K562 (cell line): ENCODE results near the gene NME7. TPM values are rescaled to one million over a fixed set of nuclear protein-coding genes. Genes with fewer than 3 reads are reported as not detected.

Experiments
- ATAC-seq: fragments of 200-7000 bp; cut with Tn5 transposase; 3 replicates; pipeline ENCODE4 v1.9.1; 2020; ENCODE audit warnings: moderate library complexity
- BruUV-seq: library from RNA; stranded (reverse); fragments of 400-500 nt; replicated peaks from 2 replicates; lab custom pipeline; 2021; lab: Mats Ljungman, UMichigan
- CTCF ChIA-PET: fragments of 300-600 bp; formaldehyde crosslinking; extraction: SDS; loops from one replicate; lab custom pipeline; 2021; ENCODE audit warnings: low intra/inter-chr PET ratio; lab: Yijun Ruan, JAX
- POLR2A ChIA-PET: fragments of 300-600, 350-650 bp; sonication (Branson Sonifier 250); formaldehyde crosslinking; extraction: SDS; loops from one replicate; lab custom pipeline; 2021; ENCODE audit warnings: antibody characterized with exemption, inconsistent platforms; lab: Yijun Ruan, JAX
- DNase-seq, 4 experiments: peaks; one replicate each; pipeline versions ENCODE4 v3.0.0 to v3.0.0-alpha.2; 2011 to 2018; ENCODE audit warnings: low spot score in 3 of 4, mixed read lengths in 3 of 4; ENCODE audit errors: extremely low read depth in 1 of 4
- FAIRE-seq: peaks from 2 replicates; lab custom pipeline; 2011; peaks lifted over from hg19 to GRCh38; lab: Jason Lieb, UNC
- H2AFZ ChIP-seq: 2 replicates; pipeline ENCODE4 v1.6.0; 2011; ENCODE audit warnings: low read depth, low read length, control low read depth, inconsistent platforms
- H3K27ac ChIP-seq: fragments of 200-600 bp; 3 replicates; pipeline ENCODE4 v1.8.0; 2011; ENCODE audit warnings: low read depth, mild to moderate bottlenecking, control low read depth, inconsistent platforms, low read length, moderate library complexity, mixed read lengths; ENCODE audit errors: extremely low read depth
- H3K27me3 ChIP-seq, 2 experiments: fragments of 300-600 bp in 1 of 2; 2 replicates in 1 of 2; 3 replicates in 1 of 2; pipeline versions ENCODE4 v1.6.0 to v1.8.0; 2011; ENCODE audit warnings: inconsistent platforms in 2 of 2, low read length in 2 of 2, mild to moderate bottlenecking in 1 of 2, mixed read lengths in 1 of 2, moderate library complexity in 1 of 2; ENCODE audit not compliant: control insufficient read depth in 2 of 2, insufficient read depth in 2 of 2
- H3K36me3 ChIP-seq: fragments of 300-600 bp; 3 replicates; pipeline ENCODE4 v1.8.0; 2011; ENCODE audit warnings: mild to moderate bottlenecking, low read length, inconsistent platforms; ENCODE audit not compliant: control insufficient read depth, insufficient read depth
- H3K4me1 ChIP-seq, 2 experiments: fragments of 200-600 bp in 1 of 2; replicated peaks in 1 of 2; 2 replicates in 1 of 2; 3 replicates in 1 of 2; pipeline versions ENCODE4 v1.5.1 to v1.8.0; 2011; ENCODE audit warnings: inconsistent platforms in 2 of 2, low read length in 2 of 2, mild to moderate bottlenecking in 1 of 2, mixed read lengths in 1 of 2, moderate library complexity in 1 of 2; ENCODE audit not compliant: control insufficient read depth in 2 of 2, insufficient read depth in 2 of 2
- H3K4me2 ChIP-seq: 2 replicates; pipeline ENCODE4 v1.6.1; 2011; ENCODE audit warnings: low read length, control low read depth, inconsistent platforms, mixed read lengths; ENCODE audit not compliant: insufficient read depth
- H3K4me3 ChIP-seq: fragments of 200-600 bp; sonication (generic), shearing (Covaris generic); 2 replicates; pipeline ENCODE4 v1.5.1; 2016; ENCODE audit warnings: control low read depth, inconsistent platforms
- H3K79me2 ChIP-seq: fragments of 200-600 bp; 3 replicates; pipeline ENCODE4 v1.8.0; 2011; ENCODE audit warnings: low read length, inconsistent platforms; ENCODE audit not compliant: control insufficient read depth, insufficient read depth
- H3K9ac ChIP-seq, 2 experiments: 2 replicates each; pipeline versions ENCODE4 v1.6.0 to v1.6.1; 2011; ENCODE audit warnings: low read depth in 2 of 2, low read length in 2 of 2, control low read depth in 1 of 2, inconsistent platforms in 1 of 2, mild to moderate bottlenecking in 1 of 2, mixed read lengths in 1 of 2; ENCODE audit not compliant: insufficient read depth in 1 of 2
- H3K9me1 ChIP-seq: one replicate; pipeline ENCODE4 v1.6.0; 2011; ENCODE audit warnings: inconsistent platforms, mild to moderate bottlenecking, low read length, moderate library complexity; ENCODE audit not compliant: control insufficient read depth, insufficient read depth
- H3K9me3 ChIP-seq: replicated peaks from 2 replicates; pipeline ENCODE4 v1.5.1; 2011; ENCODE audit warnings: low read depth, low read length, inconsistent platforms; ENCODE audit not compliant: control insufficient read depth, insufficient read depth
- H4K20me1 ChIP-seq: replicated peaks from 2 replicates; pipeline ENCODE4 v1.6.1; 2011; ENCODE audit warnings: low read length, inconsistent platforms, mixed read lengths; ENCODE audit not compliant: control insufficient read depth, insufficient read depth
- CC2D1A ChIP-seq: fragments of 450-650 bp; IDR thresholded peaks from 2 replicates; pipeline ENCODE4 v1.6.1; 2017; ENCODE audit warnings: mild to moderate bottlenecking
- CEBPG ChIP-seq, 3 experiments: fragments of 200-800 bp in 1 of 3; sonication (Bioruptor generic) in 1 of 3; sonication (generic) in 1 of 3; formaldehyde crosslinking in 1 of 3; IDR thresholded peaks in 2 of 3; conservative IDR thresholded peaks in 1 of 3; 2 replicates each; pipeline versions ENCODE4 v1.6.1 to v1.8.0; 2016 to 2022; ENCODE audit warnings: missing compliant biosample characterization in 2 of 3, missing genetic modification characterization in 2 of 3, mild to moderate bottlenecking in 1 of 3, missing genetic modification reagents in 1 of 3
- CREM ChIP-seq: IDR thresholded peaks from 2 replicates; pipeline ENCODE4 v1.6.1; 2014; ENCODE audit warnings: antibody characterized with exemption, low read depth
- CXXC5 ChIP-seq: fragments of 250-450 bp; sonication (Bioruptor Pico); IDR thresholded peaks from 2 replicates; pipeline ENCODE4 v1.8.0; 2022; ENCODE audit warnings: inconsistent platforms, mild to moderate bottlenecking, moderate library complexity
- ERF ChIP-seq: fragments of 450-650 bp; formaldehyde crosslinking; IDR thresholded peaks from 2 replicates; pipeline ENCODE4 v1.4.0; 2020; ENCODE audit warnings: mild to moderate bottlenecking, mixed read lengths
- ETV5 ChIP-seq: sonication (generic); formaldehyde crosslinking; IDR thresholded peaks from 2 replicates; pipeline ENCODE4 v1.4.0; 2020; ENCODE audit warnings: low read depth, mild to moderate bottlenecking, missing genetic modification reagents
- HSF4 ChIP-seq: fragments of 250-450 bp; sonication (Bioruptor Pico); IDR thresholded peaks from 2 replicates; pipeline ENCODE4 v2.1.2; 2022; ENCODE audit warnings: mild to moderate bottlenecking, moderate library complexity, borderline replicate concordance
- KAT7 ChIP-seq: sonication (generic); formaldehyde crosslinking; IDR thresholded peaks from 2 replicates; pipeline ENCODE4 v1.8.0; 2022; ENCODE audit warnings: missing genetic modification reagents, mild to moderate bottlenecking, borderline replicate concordance
- SNRNP70 ChIP-seq: fragments of 200-400 bp; formaldehyde crosslinking; optimal IDR thresholded peaks from 2 replicates; pipeline ENCODE3; 2017; ENCODE audit warnings: low read depth, low read length
- ZNF175 ChIP-seq: fragments of 200-800 bp; sonication (Bioruptor generic); IDR thresholded peaks from 2 replicates; pipeline ENCODE4 v1.6.1; 2016; ENCODE audit warnings: low read depth, mild to moderate bottlenecking, missing genetic modification characterization, missing compliant biosample characterization
- ZNF197 ChIP-seq: fragments of 200-800 bp; sonication (Bioruptor generic); IDR thresholded peaks from 2 replicates; pipeline ENCODE4 v1.6.1; 2016; ENCODE audit warnings: low read depth, missing genetic modification characterization, missing compliant biosample characterization
- WGBS: fragments of 100-300 bp; shearing (Covaris generic); methylation state at CpG from one replicate; pipeline ENCODE4 v1.1.6; 2016; ENCODE audit warnings: low coverage, mixed read lengths; ENCODE audit not compliant: insufficient coverage; ENCODE audit errors: missing lambda C conversion rate; 5-methylcytosine and 5-hydroxymethylcytosine counted together
- in situ Hi-C: fragments of 300-500 bp; cut with MboI; formaldehyde crosslinking; loops from 4 replicates; pipeline ENCODE4 v1.15.0; 2018; ENCODE audit warnings: inconsistent platforms, mixed read lengths
- intact Hi-C: fragments of 100-400 bp; cut with micrococcal nuclease; formaldehyde crosslinking; loops from 2 replicates; pipeline ENCODE4 v1.14.2; 2022
- polyA plus RNA-seq, 8 experiments: library from polyadenylated mRNA; depleted of rRNA in 4 of 8; stranded (reverse) in 5 of 8; unstranded in 3 of 8; fragments of >200 nt; fragmentation: Nextera tagmentation in 2 of 8; fragmentation: Illumina TruSeq in 1 of 8; extraction: Ambion mirVana in 2 of 8; extraction: Trizol in 1 of 8; gene quantifications; 2 replicates each; pipeline versions ENCODE4 v1.2.1 to v1.2.3, GENCODE V29; 2011 to 2014; ENCODE audit warnings: inconsistent platforms in 1 of 8, missing spikeins in 1 of 8
- total RNA-seq, 7 experiments: library from RNA; depleted of rRNA in 6 of 7; stranded (reverse); fragments of >200 nt in 6 of 7; fragmentation: Illumina TruSeq in 2 of 7; extraction: Trizol in 2 of 7; gene quantifications; 2 replicates each; pipeline versions ENCODE4 v1.2.1 to v1.2.3, GENCODE V29; 2011 to 2021; ENCODE audit warnings: low replicate concordance in 1 of 7
- TF ChIP-seq, protein P1 (sequence below): fragments of 250-450 bp; sonication (Bioruptor Pico); IDR thresholded peaks from 2 replicates; pipeline ENCODE4 v1.8.0; 2022; ENCODE audit warnings: inconsistent platforms
- TF ChIP-seq, protein P2 (sequence below), 2 experiments: fragments of 450-650 bp in 1 of 2; sonication (generic) in 1 of 2; formaldehyde crosslinking in 1 of 2; IDR thresholded peaks in 1 of 2; conservative IDR thresholded peaks in 1 of 2; 2 replicates each; pipeline versions ENCODE4 v1.6.1 to v1.8.1; 2016 to 2023; ENCODE audit warnings: mild to moderate bottlenecking in 2 of 2, moderate library complexity in 2 of 2, inconsistent platforms in 1 of 2, missing genetic modification reagents in 1 of 2

NME7 gene
- total and polyA plus RNA-seq, 9 of the 15 experiments (the other 6 are each of a cell fraction or from before 2014, with no cell fraction given): 7.9 to 43.2 (median 23.9) TPM

GRCh38 chr1:169128562-169128961, 239.0 kb downstream of the NME7 start:
- BruUV-seq: no TSS peak

GRCh38 chr1:169127305-169127704, 240.3 kb downstream of the NME7 start:
- H3K9ac ChIP-seq: no peak overlapping the region
- no peaks in the 10 kb centered on the region for H3K4me1 ChIP-seq
- H2AFZ ChIP-seq: no peak overlapping the region
- FAIRE-seq (no peak), DNase-seq (no peak), ATAC-seq (no peak)
- no peaks in the 10 kb centered on the region for H3K9me3 ChIP-seq
- no peak overlapping the region for H3K4me3 ChIP-seq
- no peak overlapping the region for H3K27ac ChIP-seq
- no peaks in the 10 kb centered on the region for H4K20me1 ChIP-seq
- WGBS: 12% methylated on average over 3 of the region's 3 CpGs
- H3K79me2 ChIP-seq: no peaks in the 10 kb centered on the region
- intact Hi-C loops (loop anchor here (5.0 kb wide), 1 partner anchor 220 kb away; no protein-coding TSS in a partner anchor), in situ Hi-C loops (no loop called here)
- no peak overlapping the region for H3K4me2 ChIP-seq
- H3K9me1 ChIP-seq: no peaks in the 10 kb centered on the region
- H3K36me3 ChIP-seq: no peaks in the 10 kb centered on the region
- H3K27me3 ChIP-seq: no peaks in the 10 kb centered on the region
- POLR2A ChIA-PET: no interaction called here
- CTCF ChIA-PET: no interaction called here
- BruUV-seq: no TSS peak
- TF ChIP-seq ZNF175: no peak
- TF ChIP-seq CREM: no peak
- TF ChIP-seq CEBPG (CRISPR knock-in tag; IDR thresholded peaks at IDR 0.05): no peak
- no peak for TF ChIP-seq CEBPG (tag; conservative IDR thresholded peaks at IDR 0.05 in 1 of 2, IDR thresholded peaks at IDR 0.05 in 1 of 2)
- no peak for TF ChIP-seq SNRNP70
- TF ChIP-seq ZNF197 (CRISPR knock-in tag): no peak
- TF ChIP-seq ERF (CRISPR knock-in tag): no peak
- no peak for TF ChIP-seq KAT7 (CRISPR knock-in tag)
- TF ChIP-seq CC2D1A: no peak
- TF ChIP-seq, protein P1, sequence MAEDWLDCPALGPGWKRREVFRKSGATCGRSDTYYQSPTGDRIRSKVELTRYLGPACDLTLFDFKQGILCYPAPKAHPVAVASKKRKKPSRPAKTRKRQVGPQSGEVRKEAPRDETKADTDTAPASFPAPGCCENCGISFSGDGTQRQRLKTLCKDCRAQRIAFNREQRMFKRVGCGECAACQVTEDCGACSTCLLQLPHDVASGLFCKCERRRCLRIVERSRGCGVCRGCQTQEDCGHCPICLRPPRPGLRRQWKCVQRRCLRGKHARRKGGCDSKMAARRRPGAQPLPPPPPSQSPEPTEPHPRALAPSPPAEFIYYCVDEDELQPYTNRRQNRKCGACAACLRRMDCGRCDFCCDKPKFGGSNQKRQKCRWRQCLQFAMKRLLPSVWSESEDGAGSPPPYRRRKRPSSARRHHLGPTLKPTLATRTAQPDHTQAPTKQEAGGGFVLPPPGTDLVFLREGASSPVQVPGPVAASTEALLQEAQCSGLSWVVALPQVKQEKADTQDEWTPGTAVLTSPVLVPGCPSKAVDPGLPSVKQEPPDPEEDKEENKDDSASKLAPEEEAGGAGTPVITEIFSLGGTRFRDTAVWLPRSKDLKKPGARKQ (CRISPR knock-in tag): no peak

More at GRCh38 chr1:169128562-169128961, 239.0 kb downstream of the NME7 start:
- H3K36me3 ChIP-seq: no peaks in the 10 kb centered on the region
- H3K27me3 ChIP-seq: no peaks in the 10 kb centered on the region
- ATAC-seq: no peak
- DNase-seq: no peak
- POLR2A ChIA-PET: no interaction called here
- no peaks in the 10 kb centered on the region for H3K9me3 ChIP-seq
- no peak overlapping the region for H3K9ac ChIP-seq
- in situ Hi-C loops (no loop called here), intact Hi-C loops (loop anchor here (5.0 kb wide), 1 partner anchor 219 kb away; no protein-coding TSS in a partner anchor)
- H2AFZ ChIP-seq: no peak overlapping the region
- H3K4me1 ChIP-seq: no peaks in the 10 kb centered on the region
- H3K9me1 ChIP-seq: no peaks in the 10 kb centered on the region
- H3K4me3 ChIP-seq: no peak overlapping the region
- H3K27ac ChIP-seq: no peak overlapping the region
- no peak overlapping the region for H3K4me2 ChIP-seq
- FAIRE-seq: no peak
- H4K20me1 ChIP-seq: no peaks in the 10 kb centered on the region
- no peaks in the 10 kb centered on the region for H3K79me2 ChIP-seq
- 17% methylated on average over 2 of the region's 2 CpGs for WGBS
- CTCF ChIA-PET: no interaction called here
- TF ChIP-seq ETV5 (no peak), HSF4 (CRISPR knock-in tag) (no peak), CXXC5 (CRISPR knock-in tag) (no peak)
- TF ChIP-seq, protein P2, sequence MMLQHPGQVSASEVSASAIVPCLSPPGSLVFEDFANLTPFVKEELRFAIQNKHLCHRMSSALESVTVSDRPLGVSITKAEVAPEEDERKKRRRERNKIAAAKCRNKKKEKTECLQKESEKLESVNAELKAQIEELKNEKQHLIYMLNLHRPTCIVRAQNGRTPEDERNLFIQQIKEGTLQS (IDR thresholded peaks at IDR 0.05): no peak
- TF ChIP-seq, protein P2 (CRISPR knock-in tag; conservative IDR thresholded peaks at IDR 0.05): no peak
- TF ChIP-seq, all 486 proteins: peak for 0
